GM11168 (cell line): ENCODE measurements around the gene RAD51C.
"Not testable (repeated sequence)": the region's sequence is repeated elsewhere in the genome, so short reads cannot be mapped to it uniquely, and the experiment has no call there.

Experiments used
- in situ Hi-C: fragments of 300-500 bp; cut with MboI; formaldehyde crosslinking; loops from one replicate; pipeline ENCODE4 v1.12.0; 2022; ENCODE audit warnings: low sequenced_read_pairs; ENCODE audit not compliant: unreplicated experiment

The RAD51C gene

DNA sequence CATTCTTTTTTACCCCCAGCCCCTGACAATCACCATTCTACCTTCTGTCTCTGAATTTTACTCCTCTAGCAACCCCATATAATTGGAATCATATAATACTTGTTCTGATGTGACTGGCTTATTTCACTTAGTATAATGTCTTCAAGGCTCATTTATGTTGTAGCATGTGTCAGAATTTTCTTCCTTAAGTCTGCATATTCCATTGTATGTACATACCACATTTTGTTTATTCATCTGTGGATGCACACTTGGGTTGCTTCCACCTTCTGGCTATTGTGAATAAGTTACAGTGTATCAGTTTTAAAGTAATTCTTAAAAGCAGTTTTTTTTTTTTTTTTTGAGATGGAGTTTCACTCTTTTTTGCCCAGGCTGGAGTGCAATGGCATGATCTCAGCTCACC is 38.5 kb downstream of the RAD51C start:
- in situ Hi-C loops, result no loop called here

DNA sequence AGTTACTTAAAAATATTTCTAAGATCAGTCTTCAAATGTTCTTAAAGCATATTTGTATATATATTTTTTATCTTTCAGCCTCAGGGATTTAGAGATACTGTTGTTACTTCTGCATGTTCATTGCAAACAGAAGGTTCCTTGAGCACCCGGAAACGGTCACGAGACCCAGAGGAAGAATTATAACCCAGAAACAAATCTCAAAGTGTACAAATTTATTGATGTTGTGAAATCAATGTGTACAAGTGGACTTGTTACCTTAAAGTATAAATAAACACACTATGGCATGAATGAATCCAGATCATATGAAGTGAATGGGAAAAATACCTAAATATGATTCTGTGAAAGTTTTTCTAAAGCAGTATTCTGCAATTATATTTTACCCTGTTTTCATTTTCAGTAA is 41.6 kb downstream of the RAD51C start:
- in situ Hi-C loops, result no loop called here

DNA sequence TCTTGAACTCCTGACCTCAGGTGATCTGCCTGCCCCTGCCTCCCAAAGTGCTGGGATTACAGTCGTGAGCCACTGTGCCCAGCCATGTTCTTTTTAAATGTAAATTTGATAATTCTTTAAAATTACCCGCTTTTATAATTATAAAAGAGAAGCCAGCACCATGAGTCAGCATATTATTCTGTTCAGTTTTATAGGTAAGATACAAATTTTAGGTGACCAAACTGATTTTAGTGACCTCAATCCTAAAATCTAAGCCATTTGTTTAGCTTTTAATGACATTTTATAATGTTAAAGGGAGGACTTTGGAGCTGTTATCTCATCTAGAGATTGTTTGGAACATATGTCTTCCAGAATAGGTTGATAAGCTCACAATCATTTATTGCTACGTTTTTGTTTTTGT is 42.4 kb downstream of the RAD51C start:
- in situ Hi-C loops, result no loop called here

DNA sequence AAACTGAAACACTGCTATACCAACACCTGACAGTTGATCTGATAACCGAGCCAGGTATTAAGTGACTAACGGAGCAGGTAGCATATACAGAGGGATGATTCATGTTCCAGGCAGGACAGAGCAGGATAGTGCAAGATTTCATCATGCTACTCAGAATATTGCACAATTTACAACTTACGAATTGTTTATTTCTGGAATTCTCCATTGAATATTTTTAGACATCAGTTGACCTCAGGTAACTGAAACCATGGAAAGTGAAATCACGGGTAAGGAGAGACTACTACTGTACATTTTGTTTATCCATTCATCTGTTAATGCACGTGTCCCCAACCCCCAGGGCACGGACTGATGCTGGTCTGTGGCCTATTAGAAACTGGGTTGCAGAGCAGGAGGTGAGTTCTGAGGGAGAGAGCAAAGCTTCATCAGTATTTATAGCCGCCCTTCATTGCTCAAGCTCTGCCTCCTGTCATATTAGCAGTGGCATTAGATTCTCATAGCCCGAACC is 48.8 kb downstream of the RAD51C start:
- in situ Hi-C loops, result no loop called here

DNA sequence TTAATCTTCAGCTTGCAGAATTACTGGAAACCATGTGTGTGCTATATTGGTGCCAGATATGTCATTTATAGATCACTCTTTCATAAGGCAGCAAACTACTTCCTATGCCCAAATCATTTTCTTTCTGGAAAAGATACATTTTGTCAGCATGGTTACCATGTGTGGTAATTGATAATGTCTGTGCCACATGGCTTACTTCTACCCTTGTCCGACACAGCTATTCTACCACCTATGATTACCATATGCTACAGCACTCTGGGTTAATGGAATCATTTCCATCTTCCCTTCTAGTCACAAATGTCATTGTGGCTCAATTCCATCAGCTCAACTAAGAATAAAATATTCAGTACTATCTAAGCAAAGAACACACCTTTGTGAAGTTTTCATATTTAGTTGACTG is 55.3 kb downstream of the RAD51C start:
- in situ Hi-C loops, result no loop called here

DNA sequence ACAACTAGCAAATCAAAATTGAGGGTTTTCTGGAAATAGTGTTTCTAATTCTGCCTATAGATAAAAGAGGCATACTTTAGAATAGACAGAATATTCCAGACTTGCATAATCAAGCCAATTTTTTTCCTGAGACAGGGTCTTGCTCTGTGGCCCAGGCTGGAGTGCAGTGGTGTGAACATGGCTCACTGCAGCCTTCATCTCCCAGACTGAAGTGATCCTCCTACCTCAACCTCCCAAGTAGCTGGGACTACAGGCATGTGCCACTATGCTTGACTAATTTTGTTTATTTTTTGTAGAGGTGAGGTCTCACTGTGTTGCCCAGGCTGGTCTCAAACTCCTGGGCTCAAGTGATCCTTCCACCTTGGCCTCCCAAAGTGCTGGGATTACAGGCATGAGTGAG is 57.2 kb downstream of the RAD51C start:
- in situ Hi-C loops, result not testable (repeated sequence)

DNA sequence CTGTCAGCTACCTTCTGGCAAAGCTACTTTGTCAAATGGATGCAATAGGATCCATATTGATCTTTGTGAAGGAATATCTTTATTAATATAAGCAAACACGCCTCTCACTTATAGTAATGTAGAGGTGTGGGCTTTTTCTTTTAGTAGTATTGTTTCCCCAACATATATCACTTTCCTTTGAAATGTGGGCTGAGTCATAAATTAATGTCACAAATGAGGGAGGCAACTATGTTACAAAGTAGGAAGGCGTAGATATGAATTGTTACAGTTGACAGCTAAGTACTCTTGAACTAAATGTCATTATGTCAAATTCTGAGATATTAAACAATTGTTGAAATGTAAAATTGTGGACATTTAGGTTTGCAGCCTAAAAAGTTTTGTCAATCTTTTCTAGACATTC is 60.6 kb downstream of the RAD51C start:
- in situ Hi-C loops, result no loop called here

DNA sequence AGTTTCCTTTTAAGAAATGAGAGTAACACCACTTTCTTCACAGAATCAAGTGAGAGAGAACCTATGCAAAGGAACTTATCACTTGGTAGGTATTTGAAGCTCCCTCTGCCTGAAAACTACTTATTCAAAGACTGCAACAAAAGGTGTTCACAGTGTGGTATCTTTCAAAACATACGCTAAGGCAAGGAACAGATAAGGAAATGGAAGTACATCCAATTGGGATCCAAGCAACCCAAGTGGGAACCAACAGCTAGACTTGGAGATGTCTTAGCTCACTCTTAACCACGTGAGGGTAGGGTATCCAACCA is 62.8 kb downstream of the RAD51C start:
- in situ Hi-C loops, result no loop called here

DNA sequence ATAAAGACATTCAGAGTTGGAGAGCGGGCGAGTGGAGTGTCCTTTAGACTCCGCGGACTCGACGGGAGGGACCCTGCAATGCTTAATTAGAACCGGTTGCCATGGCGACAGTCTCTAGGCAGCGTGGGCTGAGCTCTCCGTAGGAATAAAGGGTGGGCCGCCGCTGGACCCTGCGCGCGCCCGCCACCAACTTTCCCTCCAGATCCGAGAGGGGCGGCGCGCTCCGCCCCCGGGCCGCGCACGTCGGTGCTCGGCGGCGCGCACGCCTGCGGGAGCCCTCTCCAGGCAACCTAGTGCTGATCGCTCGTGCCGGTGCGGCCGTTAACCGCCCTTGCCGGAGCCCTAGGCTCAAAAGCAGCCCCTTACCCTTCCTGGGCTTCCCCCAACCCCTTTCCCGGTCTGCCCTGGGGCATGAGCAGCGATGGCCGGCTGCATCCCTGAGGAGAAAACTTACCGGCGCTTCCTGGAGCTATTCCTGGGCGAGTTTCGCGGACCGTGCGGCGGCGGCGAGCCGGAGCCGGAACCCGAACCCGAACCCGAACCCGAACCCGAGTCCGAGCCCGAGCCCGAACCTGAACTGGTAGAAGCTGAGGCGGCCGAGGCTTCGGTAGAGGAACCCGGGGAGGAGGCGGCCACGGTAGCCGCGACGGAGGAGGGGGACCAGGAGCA is 63.3 kb downstream of the RAD51C start, which contains the start of gene PPM1E:
TSS of gene PPM1E (plus strand) at position 278 of the 669 bp plus-strand sequence.
- in situ Hi-C loops, result no loop called here

DNA sequence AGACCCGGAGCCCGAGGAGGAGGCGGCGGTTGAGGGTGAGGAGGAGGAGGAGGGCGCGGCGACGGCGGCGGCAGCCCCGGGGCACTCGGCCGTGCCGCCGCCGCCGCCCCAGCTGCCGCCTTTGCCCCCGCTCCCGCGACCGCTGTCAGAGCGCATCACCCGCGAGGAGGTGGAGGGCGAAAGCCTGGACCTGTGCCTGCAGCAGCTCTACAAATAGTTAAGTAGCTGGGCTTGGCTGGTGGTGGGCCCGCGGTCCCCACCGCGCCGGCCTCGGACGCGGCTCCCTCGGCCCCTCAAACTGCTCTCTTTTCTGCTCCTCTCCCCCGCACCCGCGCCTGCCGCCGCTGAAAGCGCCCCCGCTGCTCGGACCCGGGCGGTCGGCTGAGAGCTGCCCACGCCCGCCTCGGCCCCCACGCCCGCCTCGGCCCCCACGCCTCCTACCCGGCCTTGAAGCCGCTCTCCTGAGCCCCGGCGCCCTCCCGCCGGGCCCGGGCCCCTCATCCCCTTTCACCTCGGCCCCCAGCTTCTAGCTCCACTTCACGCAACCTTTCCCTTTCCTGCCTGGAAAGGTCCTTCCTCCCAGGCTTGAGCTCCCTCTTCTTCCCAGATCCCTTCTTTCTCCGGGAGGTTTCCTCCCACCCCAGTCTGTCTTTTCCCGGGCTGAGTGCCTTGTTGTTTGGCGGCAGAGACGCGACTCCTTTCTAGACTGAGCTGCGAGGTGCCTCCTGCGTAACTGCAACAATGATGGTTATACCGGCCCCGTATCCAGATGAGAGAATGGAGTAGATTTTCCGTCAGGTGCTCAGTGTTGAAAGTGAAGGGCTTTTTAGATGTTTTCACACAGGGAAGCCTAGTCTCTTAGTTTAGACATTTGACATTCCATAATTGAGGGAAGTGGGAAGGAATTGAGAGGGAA is 64.1 kb downstream of the RAD51C start:
- in situ Hi-C loops, result no loop called here

DNA sequence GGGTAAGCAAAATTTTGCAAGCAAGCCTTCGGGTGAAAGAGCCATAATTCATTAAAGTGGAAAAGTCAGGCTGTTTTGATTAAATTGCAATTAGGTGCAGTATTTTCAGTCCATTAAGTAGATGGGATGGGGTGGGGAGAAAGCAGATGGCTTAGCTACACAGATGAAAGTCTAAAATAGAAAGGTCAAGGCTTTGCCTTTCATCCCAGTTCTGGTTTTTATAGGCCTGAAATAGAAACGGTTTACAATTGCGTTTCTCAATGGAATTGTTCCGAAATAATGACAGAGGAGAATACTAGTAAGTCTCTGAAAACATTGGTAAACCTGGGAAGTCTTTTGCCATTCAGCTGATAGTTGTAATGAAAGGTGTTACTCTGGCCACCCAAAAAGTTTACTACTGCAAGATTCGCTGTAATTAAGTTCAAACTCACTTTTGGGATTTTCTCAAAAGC is 64.8 kb downstream of the RAD51C start:
- in situ Hi-C loops, result no loop called here

DNA sequence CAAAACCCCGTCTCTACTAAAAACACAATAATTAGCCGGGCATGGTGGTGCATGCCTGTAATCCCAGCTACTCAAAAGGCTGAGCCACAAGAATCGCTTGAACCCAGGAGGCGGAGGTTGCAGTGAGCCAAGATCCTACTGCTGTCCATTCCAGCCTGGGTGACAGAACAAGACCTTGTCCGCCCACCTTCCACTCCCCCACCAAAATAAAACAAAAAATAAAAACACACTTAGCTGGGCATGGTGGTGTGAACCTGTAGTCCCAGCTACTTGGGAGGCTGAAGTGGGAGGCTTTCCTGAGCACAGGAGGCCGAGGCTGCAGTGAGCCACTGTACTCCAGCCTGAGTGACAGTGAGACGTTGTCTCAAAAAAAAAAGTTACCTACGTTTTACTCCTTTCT is 66.5 kb downstream of the RAD51C start:
- in situ Hi-C loops, result no loop called here

DNA sequence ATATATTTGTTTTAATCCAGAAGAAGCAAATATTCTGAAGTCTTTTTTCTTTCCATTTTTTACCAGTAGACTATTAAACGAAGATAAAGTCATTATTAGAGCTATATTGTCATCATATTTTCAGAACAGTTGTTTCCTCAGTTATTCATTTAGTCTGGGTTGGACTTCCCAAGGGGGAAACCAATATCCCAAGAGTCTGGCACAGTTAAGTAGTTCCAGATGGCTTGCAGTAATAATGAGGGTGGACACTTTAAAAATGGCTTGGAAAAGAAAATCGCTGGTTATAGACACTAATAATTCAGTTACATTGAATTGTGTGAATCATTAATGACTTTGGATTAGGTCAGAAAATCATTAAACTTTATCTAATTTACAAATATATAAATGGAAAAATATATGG is 67.1 kb downstream of the RAD51C start:
- in situ Hi-C loops, result no loop called here

DNA sequence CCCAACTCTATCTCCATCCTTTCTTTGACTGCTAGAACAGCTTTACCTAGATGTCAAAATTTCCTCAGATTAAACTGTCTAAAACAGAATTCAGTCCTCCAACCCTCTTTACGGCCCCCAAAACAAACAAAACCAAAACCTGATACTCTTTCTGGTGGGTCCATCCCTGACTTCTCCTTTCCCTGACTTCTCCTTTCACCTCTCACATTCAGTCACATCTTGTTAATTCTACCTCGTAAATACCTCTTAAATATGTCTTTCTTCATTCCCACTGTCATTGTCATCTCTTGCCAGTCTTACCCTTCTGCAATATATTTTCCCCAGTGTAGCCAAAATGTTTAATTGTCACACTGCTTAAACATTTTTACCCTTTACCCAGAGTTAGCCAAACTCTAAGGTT is 67.8 kb downstream of the RAD51C start:
- in situ Hi-C loops, result no loop called here

DNA sequence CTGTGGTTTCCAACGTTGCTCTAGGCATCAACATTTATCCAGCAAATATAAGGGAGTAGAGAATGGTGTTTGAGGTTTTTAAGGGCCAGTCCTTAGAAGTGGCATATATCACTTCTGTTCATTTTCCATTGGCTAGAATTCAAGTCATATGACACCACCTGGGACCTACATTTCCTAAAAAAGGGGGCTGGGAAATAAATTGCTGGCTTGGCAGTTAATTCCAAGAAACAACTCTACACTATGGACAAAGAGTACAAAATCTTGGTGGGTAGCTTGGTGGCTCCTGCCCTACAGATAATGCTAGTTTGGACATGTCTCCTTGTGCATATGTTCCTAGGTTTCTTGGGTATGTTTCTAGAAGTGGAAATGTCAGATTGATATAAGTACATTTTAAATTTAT is 70.9 kb downstream of the RAD51C start:
- in situ Hi-C loops, result no loop called here

DNA sequence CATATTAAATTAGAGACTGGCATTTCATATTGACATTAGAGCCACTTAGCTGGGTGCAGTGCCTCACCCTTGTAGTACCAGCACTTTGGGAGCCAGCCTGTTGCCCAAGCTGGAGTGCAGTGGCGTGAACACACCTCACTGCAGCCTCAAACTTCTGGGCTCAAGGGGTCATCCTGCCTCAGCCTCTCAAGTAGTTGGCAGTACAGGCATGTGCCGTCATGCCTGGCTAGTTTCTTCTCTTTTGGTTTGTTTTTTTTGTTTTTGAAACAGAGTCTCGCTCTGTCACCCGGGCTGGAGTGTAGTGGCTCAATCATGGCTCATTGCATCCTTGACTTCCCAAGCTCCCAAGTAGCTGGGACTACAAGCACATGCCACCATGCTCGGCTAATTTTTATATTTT is 72.0 kb downstream of the RAD51C start:
- in situ Hi-C loops, result no loop called here

DNA sequence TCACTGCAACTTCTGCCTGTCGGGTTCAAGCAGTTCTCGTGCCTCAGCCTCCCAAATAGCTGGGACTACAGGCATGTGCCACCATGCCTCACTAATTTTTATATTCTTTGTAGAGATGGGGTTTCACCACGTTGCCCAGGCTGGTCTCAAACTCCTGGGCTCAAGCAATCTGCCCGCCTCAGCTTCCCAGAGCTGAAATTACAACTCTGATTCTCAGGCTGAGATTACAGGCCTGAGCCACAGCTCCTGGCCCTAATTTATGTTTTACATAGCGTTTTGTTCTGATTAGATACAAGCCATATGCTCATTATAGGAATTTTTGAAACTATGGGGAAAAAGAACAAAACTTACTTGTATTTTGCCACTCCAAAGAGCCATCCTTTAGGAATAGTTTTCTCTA is 86.1 kb downstream of the RAD51C start:
- in situ Hi-C loops, result not testable (repeated sequence)

DNA sequence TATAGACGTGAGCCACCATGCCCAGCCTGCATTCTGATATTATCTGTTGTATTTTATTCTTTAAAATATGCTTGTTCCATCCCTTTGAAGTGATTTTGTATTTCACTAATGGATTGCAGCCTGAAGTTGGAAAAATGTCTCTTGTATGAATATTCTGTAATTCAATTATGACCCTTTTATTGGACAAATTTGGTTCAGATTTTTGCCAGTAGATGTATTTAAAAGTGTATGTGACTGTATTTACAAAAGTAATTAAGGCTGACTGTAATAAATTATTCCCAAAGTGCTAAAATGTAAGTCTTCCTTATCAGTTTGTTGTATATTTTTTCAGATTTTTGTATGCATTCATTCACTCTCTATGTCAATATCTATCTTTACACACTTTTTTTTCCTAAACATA is 87.0 kb downstream of the RAD51C start:
- in situ Hi-C loops, result no loop called here

DNA sequence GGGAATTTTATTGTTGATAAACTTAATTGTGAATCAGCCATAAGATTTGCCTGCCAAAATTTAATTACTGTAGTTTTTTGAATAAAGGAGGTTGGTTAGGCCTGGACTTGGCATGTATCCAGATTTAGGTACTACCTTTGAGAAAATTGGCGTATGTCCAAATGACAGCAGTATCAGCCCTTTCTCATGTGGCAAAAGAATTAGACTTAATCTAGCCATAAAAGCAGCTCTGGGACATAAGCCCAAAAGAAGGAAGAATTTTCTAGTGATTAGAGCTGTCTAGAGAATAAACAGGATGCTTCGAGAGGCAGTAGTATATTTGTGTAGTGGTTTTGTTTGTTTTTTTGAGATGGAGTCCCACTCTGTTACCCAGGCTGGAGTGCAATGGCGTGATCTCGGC is 91.0 kb downstream of the RAD51C start:
- in situ Hi-C loops, result no loop called here

DNA sequence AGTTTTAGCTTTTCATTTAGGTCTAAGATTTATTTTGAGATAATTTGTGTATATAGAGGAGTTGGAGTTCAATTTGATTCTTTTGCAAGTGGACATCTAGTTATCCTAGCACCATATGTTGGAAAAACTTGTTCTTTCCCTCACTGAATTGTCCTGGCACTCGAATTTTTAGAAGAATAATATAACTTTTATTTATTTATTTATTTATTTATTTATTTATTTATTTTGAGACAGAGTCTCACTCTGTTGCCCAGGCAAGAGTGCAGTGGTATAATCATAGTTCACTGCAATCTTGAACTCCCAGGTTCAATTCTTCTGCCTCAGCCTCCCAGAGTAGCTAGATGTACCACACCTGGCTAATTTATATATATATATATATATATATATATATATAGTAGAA is 92.7 kb downstream of the RAD51C start:
- in situ Hi-C loops, result no loop called here
